Thyroid gland (tissue), 4 donors: ENCODE measurements around the gene LGALS1. TPM values are rescaled to one million over a fixed set of nuclear protein-coding genes. Genes with fewer than 3 reads are reported as not detected.

Source experiments
- DNase-seq, 2 donors: peaks; one replicate each; pipeline ENCODE4 v3.0.0-alpha.2; 2019
- H3K27ac ChIP-seq, 3 donors: fragments of 200-600 bp; sonication (generic); 1 replicate in 2 of 3; 2 replicates in 1 of 3; pipeline ENCODE4 v1.5.1; 2016 to 2019; ENCODE audit warnings: mild to moderate bottlenecking in 1 of 3, moderate library complexity in 1 of 3
- H3K27me3 ChIP-seq: fragments of 200-600 bp; sonication (generic); one replicate; pipeline ENCODE4 v1.5.1; 2019
- H3K36me3 ChIP-seq, 2 donors: fragments of 200-600 bp; sonication (generic); one replicate each; pipeline ENCODE4 v1.5.1; 2016 to 2019
- H3K4me1 ChIP-seq, 2 donors: fragments of 200-600 bp; sonication (generic); one replicate each; pipeline ENCODE4 v1.5.1; 2017 to 2019
- H3K4me3 ChIP-seq, 3 donors: fragments of 200-600 bp; sonication (generic); replicated peaks in 1 of 3; 1 replicate in 2 of 3; 2 replicates in 1 of 3; pipeline ENCODE4 v1.5.1; 2016; ENCODE audit warnings: mild to moderate bottlenecking in 1 of 3
- H3K9me3 ChIP-seq: fragments of 200-600 bp; sonication (generic); one replicate; pipeline ENCODE4 v1.5.1; 2017
- CTCF ChIP-seq, 6 experiments: fragments of 200-600 bp in 3 of 6; fragments of 450-650 bp in 3 of 6; sonication (generic) in 3 of 6; IDR thresholded peaks; one replicate each; pipeline ENCODE4 v1.5.1; 2016 to 2019; ENCODE audit warnings: antibody characterized with exemption in 6 of 6, mild to moderate bottlenecking in 2 of 6, inconsistent platforms in 1 of 6, moderate library complexity in 1 of 6
- POLR2A ChIP-seq, 2 donors: fragments of 450-650 bp; IDR thresholded peaks; one replicate each; pipeline ENCODE4 v1.6.1; 2017; ENCODE audit warnings: antibody characterized with exemption in 2 of 2, mild to moderate bottlenecking in 2 of 2, moderate library complexity in 1 of 2
- WGBS, 2 donors: methylation state at CpG; one replicate each; pipeline ENCODE4 v1.1.5; 2017; 5-methylcytosine and 5-hydroxymethylcytosine counted together
- intact Hi-C: fragments of 100-400 bp; cut with DNase I; formaldehyde crosslinking; loops from one replicate; pipeline ENCODE4 v1.15.1; 2023
- total RNA-seq, 4 donors: library from RNA; depleted of rRNA; stranded (reverse); fragments of >200 nt; gene quantifications; one replicate each; pipeline ENCODE4 v1.2.3, GENCODE V29; 2016

The LGALS1 gene
- total RNA-seq, 4 donors from 2014 or later: 146 to 212 (median 188) TPM

- peak; percentile 84 to 85 for DNase-seq
- Histone ChIP-seq H3K36me3 (no peaks in the 10 kb centered on the region), H3K27ac (peak overlapping the region; percentile 79 to 92 (median 88)), H3K27me3 (no peaks in the 10 kb centered on the region), H3K4me1 (peaks cover 27 to 45% of the 10 kb centered on the region in 2 donors), H3K9me3 (no peaks in the 10 kb centered on the region), H3K4me3 (peak overlapping the region in 1 of 3 donors; percentile 28)
- WGBS, 2 donors: 4 to 12% methylated on average over 16 to 22 of the region's 42 CpGs
- intact Hi-C loops: loop anchor here (5.0 to 10.0 kb wide), 2 partner anchors 50 to 118 kb away; no protein-coding TSS in a partner anchor
- TF ChIP-seq POLR2A (IDR thresholded peaks at IDR 0.05) (no peak), CTCF (IDR thresholded peaks at IDR 0.05) (no peak)
These were observed 1.5 kb downstream of the LGALS1 start for GRCh38 chr22:37676736-37677492.

GRCh38 chr22:37677493-37677974 is 2.1 kb downstream of the LGALS1 start:
- intact Hi-C loops: loop anchor here (5.0 to 10.0 kb wide), 2 partner anchors 50 to 117 kb away; no protein-coding TSS in a partner anchor
- no peaks in the 10 kb centered on the region for H3K27me3 ChIP-seq
- 73 to 75% methylated on average over 15 of the region's 15 CpGs for WGBS, 2 donors
- TF ChIP-seq CTCF (IDR thresholded peaks at IDR 0.05) (no peak), POLR2A (IDR thresholded peaks at IDR 0.05) (no peak)
- no peaks in the 10 kb centered on the region for H3K36me3 ChIP-seq
- H3K4me3 ChIP-seq: peak overlapping the region in 1 of 3 donors; percentile 28
- H3K9me3 ChIP-seq: no peaks in the 10 kb centered on the region
- peak overlapping the region in 1 of 3 donors; percentile 88 for H3K27ac ChIP-seq
- peaks cover 27 to 45% of the 10 kb centered on the region in 2 donors for H3K4me1 ChIP-seq
- DNase-seq: no peak

GRCh38 chr22:37678372-37678771 is 2.9 kb downstream of the LGALS1 start:
- WGBS, 2 donors: 37 to 52% methylated on average over 4 to 12 of the region's 18 CpGs
- Histone ChIP-seq H3K27ac (no peak overlapping the region), H3K4me1 (peaks cover 27 to 45% of the 10 kb centered on the region in 2 donors), H3K9me3 (no peaks in the 10 kb centered on the region), H3K36me3 (no peaks in the 10 kb centered on the region), H3K4me3 (no peak overlapping the region), H3K27me3 (no peaks in the 10 kb centered on the region)
- no peak for DNase-seq
- TF ChIP-seq CTCF (IDR thresholded peaks at IDR 0.05) (no peak), POLR2A (IDR thresholded peaks at IDR 0.05) (no peak)
- intact Hi-C loops: loop anchor here (5.0 to 10.0 kb wide), 2 partner anchors 51 to 116 kb away; no protein-coding TSS in a partner anchor

- Histone ChIP-seq H3K27me3 (no peaks in the 10 kb centered on the region), H3K9me3 (no peaks in the 10 kb centered on the region), H3K4me3 (no peak overlapping the region), H3K36me3 (no peaks in the 10 kb centered on the region), H3K4me1 (peaks cover 22 to 36% of the 10 kb centered on the region in 2 donors), H3K27ac (no peak overlapping the region)
- WGBS, 2 donors: 86 to 90% methylated on average over 7 to 8 of the region's 8 CpGs
- TF ChIP-seq CTCF (IDR thresholded peaks at IDR 0.05): no peak
- no peak for TF ChIP-seq POLR2A (IDR thresholded peaks at IDR 0.05)
- intact Hi-C loops: loop anchor here (5.0 to 10.0 kb wide), 2 partner anchors 52 to 115 kb away; no protein-coding TSS in a partner anchor
- DNase-seq: no peak
These were observed 4.2 kb downstream of the LGALS1 start for GRCh38 chr22:37679670-37680069.
